Liver (tissue), 9 donors: Measurements from ENCODE around the gene COL3A1. TPM values are rescaled to one million over a fixed set of nuclear protein-coding genes. Genes with fewer than 3 reads are reported as not detected.

Experiments
- DNase-seq: peaks from one replicate; pipeline ENCODE4 v3.0.0-alpha.2; 2017; ENCODE audit warnings: low spot score
- H3K27ac ChIP-seq, 2 donors: one replicate each; pipeline ENCODE4 v1.7.0; 2013; ENCODE audit warnings: inconsistent platforms in 2 of 2, low read length in 2 of 2, control low read depth in 1 of 2, low read depth in 1 of 2, mild to moderate bottlenecking in 1 of 2
- H3K27me3 ChIP-seq, 4 donors: one replicate each; pipeline versions ENCODE4 v1.6.1 to v1.7.0; 2013; ENCODE audit warnings: low read length in 3 of 4, inconsistent platforms in 1 of 4, mild to moderate bottlenecking in 1 of 4, moderate library complexity in 1 of 4; ENCODE audit not compliant: control insufficient read depth in 4 of 4, insufficient read depth in 4 of 4
- H3K36me3 ChIP-seq, 4 donors: one replicate each; pipeline versions ENCODE4 v1.6.1 to v1.7.0; 2013; ENCODE audit warnings: low read length in 3 of 4, mild to moderate bottlenecking in 3 of 4, low read depth in 1 of 4, moderate library complexity in 1 of 4; ENCODE audit not compliant: control insufficient read depth in 4 of 4, insufficient read depth in 3 of 4
- H3K4me1 ChIP-seq, 4 donors: one replicate each; pipeline versions ENCODE4 v1.6.1 to v1.7.0; 2013; ENCODE audit warnings: low read length in 3 of 4, mild to moderate bottlenecking in 3 of 4, moderate library complexity in 1 of 4; ENCODE audit not compliant: control insufficient read depth in 4 of 4, insufficient read depth in 4 of 4
- H3K4me3 ChIP-seq, 3 donors: one replicate each; pipeline versions ENCODE4 v1.6.1 to v1.7.0; 2013; ENCODE audit warnings: low read length in 3 of 3, control low read depth in 1 of 3, low read depth in 1 of 3, mild to moderate bottlenecking in 1 of 3
- H3K9ac ChIP-seq, 2 donors: one replicate each; pipeline ENCODE4 v1.7.0; 2013; ENCODE audit warnings: low read length in 2 of 2, mild to moderate bottlenecking in 2 of 2, moderate library complexity in 2 of 2, control low read depth in 1 of 2, low read depth in 1 of 2
- H3K9me3 ChIP-seq, 4 donors: one replicate each; pipeline versions ENCODE4 v1.6.1 to v1.7.0; 2013; ENCODE audit warnings: low read length in 3 of 4; ENCODE audit not compliant: control insufficient read depth in 4 of 4
- ATF3 ChIP-seq: IDR thresholded peaks from 2 replicates; pipeline ENCODE4 v1.6.1; 2016; ENCODE audit warnings: antibody characterized with exemption
- CTCF ChIP-seq: fragments of 150-350 bp; IDR thresholded peaks from 2 replicates; pipeline ENCODE4 v1.5.1; 2017; ENCODE audit warnings: improper control_type of control experiment, low read depth, low read length; ENCODE audit not compliant: missing input control
- FOXA2 ChIP-seq: IDR thresholded peaks from 2 replicates; pipeline ENCODE4 v1.6.1; 2016; ENCODE audit warnings: antibody characterized with exemption
- JUND ChIP-seq, 2 donors: IDR thresholded peaks; 2 replicates each; pipeline ENCODE4 v1.6.1; 2016; ENCODE audit warnings: antibody characterized with exemption in 2 of 2
- MAX ChIP-seq: IDR thresholded peaks from 2 replicates; pipeline ENCODE4 v1.6.1; 2016; ENCODE audit warnings: antibody characterized with exemption
- NR2F2 ChIP-seq: IDR thresholded peaks from 2 replicates; pipeline ENCODE4 v1.6.1; 2016; ENCODE audit warnings: antibody characterized with exemption
- RAD21 ChIP-seq, 2 donors: IDR thresholded peaks; 2 replicates each; pipeline ENCODE4 v1.6.1; 2016; ENCODE audit warnings: antibody characterized with exemption in 2 of 2, mild to moderate bottlenecking in 2 of 2
- RXRA ChIP-seq, 2 donors: IDR thresholded peaks; 2 replicates each; pipeline ENCODE4 v1.6.1; 2017 to 2018; ENCODE audit warnings: antibody characterized with exemption in 2 of 2, mild to moderate bottlenecking in 1 of 2
- SP1 ChIP-seq: IDR thresholded peaks from 2 replicates; pipeline ENCODE4 v1.6.1; 2018; ENCODE audit warnings: antibody characterized with exemption, mild to moderate bottlenecking
- TAF1 ChIP-seq: conservative IDR thresholded peaks from 2 replicates; pipeline ENCODE4 v1.6.1; 2016; ENCODE audit warnings: antibody characterized with exemption, mild to moderate bottlenecking
- YY1 ChIP-seq: IDR thresholded peaks from 2 replicates; pipeline ENCODE4 v1.6.1; 2016; ENCODE audit warnings: antibody characterized with exemption, mild to moderate bottlenecking
- WGBS: extraction: QIAGEN DNeasy Blood & Tissue Kit; methylation state at CpG from one replicate; pipeline ENCODE4 v1.1.7; 2013; 5-methylcytosine and 5-hydroxymethylcytosine counted together
- polyA plus RNA-seq, 2 donors: library from polyadenylated mRNA; stranded (reverse) in 1 of 2; unstranded in 1 of 2; fragments of 200-250 nt in 1 of 2; fragments of >200 nt in 1 of 2; fragmentation: Nextera tagmentation in 1 of 2; extraction: Ambion mirVana in 1 of 2; gene quantifications; one replicate each; pipeline versions ENCODE4 v1.2.1 to v1.2.3, GENCODE V29; 2013 to 2015
- total RNA-seq, 2 donors: library from RNA; depleted of rRNA; stranded (reverse); fragments of >200 nt; gene quantifications; one replicate each; pipeline ENCODE4 v1.2.3, GENCODE V29; 2014
- TF ChIP-seq, protein P1 (sequence below): IDR thresholded peaks from 2 replicates; pipeline ENCODE4 v1.6.1; 2016; ENCODE audit warnings: antibody characterized with exemption, mild to moderate bottlenecking
- TF ChIP-seq, protein P2 (sequence below): IDR thresholded peaks from 2 replicates; pipeline ENCODE4 v1.6.1; 2016; ENCODE audit warnings: antibody characterized with exemption
- donor health status: healthy.
- donor health status: healthy.
- donor health status: healthy.
- donor health status: healthy.
- donor health status: healthy.

The COL3A1 gene
- total and polyA plus RNA-seq, 4 donors: 21.4 to 207 (median 93.3) TPM

DNA sequence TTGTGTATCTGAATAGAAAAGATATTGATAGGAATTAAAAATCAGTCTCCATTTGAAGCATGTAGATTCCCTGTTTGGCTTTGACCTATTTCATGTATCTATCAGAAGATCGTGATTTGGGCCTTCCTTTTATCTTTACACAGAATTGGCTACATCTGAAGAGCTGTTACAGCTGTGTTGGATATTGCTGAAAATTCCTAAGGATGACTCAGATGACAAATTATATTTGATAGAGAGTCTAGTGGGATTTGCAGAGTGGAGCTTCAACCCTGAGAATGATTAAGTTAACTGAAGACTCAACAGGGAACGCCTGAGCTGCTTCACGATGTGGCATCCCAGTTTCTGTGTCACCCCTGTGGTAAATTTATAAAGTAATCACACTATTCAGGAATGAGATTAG is 4.9 kb upstream of the COL3A1 start:
- H3K27ac ChIP-seq: no peak overlapping the region
- DNase-seq: no peak
- H3K4me1 ChIP-seq: no peaks in the 10 kb centered on the region
- no peak overlapping the region for H3K4me3 ChIP-seq
- H3K27me3 ChIP-seq: no peaks in the 10 kb centered on the region
- no peaks in the 10 kb centered on the region for H3K9me3 ChIP-seq
- H3K9ac ChIP-seq: no peak overlapping the region
- no peaks in the 10 kb centered on the region for H3K36me3 ChIP-seq
- peak in 1 of 2 donors; percentile 30 for TF ChIP-seq JUND (IDR thresholded peaks at IDR 0.05)
- no peak for TF ChIP-seq FOXA2
- 79% methylated on average over 3 of the region's 3 CpGs for WGBS

DNA sequence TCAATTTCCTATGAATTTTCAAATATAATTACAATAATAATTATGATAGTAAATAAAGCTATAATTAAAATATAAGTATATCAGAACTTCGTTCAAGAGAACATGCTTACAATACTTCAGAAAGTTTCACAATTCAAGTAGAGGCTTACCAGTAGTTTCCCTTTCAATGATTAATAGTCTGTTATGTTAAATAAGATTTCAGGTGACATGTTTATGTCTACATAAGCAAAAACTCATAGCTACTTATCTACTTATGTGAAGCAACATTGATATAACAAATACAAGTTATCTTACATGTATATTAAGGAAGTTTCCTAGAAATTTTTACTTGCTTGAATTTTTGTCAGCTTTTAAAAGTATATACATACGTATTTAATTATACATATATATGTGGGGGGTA is 4.5 kb upstream of the COL3A1 start:
- Histone ChIP-seq H3K36me3 (no peaks in the 10 kb centered on the region), H3K9ac (no peak overlapping the region), H3K27ac (no peak overlapping the region), H3K4me3 (no peak overlapping the region), H3K27me3 (no peaks in the 10 kb centered on the region), H3K9me3 (no peaks in the 10 kb centered on the region), H3K4me1 (no peaks in the 10 kb centered on the region)
- TF ChIP-seq MAX (no peak), JUND (IDR thresholded peaks at IDR 0.05) (no peak), FOXA2 (no peak), RXRA (IDR thresholded peaks at IDR 0.05) (no peak), SP1 (no peak), RAD21 (IDR thresholded peaks at IDR 0.05) (no peak), TAF1 (no peak), ATF3 (no peak), YY1 (no peak), CTCF (no peak), NR2F2 (no peak)
- TF ChIP-seq, protein P1, sequence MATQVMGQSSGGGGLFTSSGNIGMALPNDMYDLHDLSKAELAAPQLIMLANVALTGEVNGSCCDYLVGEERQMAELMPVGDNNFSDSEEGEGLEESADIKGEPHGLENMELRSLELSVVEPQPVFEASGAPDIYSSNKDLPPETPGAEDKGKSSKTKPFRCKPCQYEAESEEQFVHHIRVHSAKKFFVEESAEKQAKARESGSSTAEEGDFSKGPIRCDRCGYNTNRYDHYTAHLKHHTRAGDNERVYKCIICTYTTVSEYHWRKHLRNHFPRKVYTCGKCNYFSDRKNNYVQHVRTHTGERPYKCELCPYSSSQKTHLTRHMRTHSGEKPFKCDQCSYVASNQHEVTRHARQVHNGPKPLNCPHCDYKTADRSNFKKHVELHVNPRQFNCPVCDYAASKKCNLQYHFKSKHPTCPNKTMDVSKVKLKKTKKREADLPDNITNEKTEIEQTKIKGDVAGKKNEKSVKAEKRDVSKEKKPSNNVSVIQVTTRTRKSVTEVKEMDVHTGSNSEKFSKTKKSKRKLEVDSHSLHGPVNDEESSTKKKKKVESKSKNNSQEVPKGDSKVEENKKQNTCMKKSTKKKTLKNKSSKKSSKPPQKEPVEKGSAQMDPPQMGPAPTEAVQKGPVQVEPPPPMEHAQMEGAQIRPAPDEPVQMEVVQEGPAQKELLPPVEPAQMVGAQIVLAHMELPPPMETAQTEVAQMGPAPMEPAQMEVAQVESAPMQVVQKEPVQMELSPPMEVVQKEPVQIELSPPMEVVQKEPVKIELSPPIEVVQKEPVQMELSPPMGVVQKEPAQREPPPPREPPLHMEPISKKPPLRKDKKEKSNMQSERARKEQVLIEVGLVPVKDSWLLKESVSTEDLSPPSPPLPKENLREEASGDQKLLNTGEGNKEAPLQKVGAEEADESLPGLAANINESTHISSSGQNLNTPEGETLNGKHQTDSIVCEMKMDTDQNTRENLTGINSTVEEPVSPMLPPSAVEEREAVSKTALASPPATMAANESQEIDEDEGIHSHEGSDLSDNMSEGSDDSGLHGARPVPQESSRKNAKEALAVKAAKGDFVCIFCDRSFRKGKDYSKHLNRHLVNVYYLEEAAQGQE: no peak
- TF ChIP-seq, protein P2, sequence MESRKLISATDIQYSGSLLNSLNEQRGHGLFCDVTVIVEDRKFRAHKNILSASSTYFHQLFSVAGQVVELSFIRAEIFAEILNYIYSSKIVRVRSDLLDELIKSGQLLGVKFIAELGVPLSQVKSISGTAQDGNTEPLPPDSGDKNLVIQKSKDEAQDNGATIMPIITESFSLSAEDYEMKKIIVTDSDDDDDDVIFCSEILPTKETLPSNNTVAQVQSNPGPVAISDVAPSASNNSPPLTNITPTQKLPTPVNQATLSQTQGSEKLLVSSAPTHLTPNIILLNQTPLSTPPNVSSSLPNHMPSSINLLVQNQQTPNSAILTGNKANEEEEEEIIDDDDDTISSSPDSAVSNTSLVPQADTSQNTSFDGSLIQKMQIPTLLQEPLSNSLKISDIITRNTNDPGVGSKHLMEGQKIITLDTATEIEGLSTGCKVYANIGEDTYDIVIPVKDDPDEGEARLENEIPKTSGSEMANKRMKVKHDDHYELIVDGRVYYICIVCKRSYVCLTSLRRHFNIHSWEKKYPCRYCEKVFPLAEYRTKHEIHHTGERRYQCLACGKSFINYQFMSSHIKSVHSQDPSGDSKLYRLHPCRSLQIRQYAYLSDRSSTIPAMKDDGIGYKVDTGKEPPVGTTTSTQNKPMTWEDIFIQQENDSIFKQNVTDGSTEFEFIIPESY: no peak
- 73% methylated on average over 2 of the region's 2 CpGs for WGBS
- no peak for DNase-seq
